ENCODE results near the gene BCAR3. TPM values are rescaled to one million over a fixed set of nuclear protein-coding genes. Genes with fewer than 3 reads are reported as not detected.

Gene BCAR3
- total RNA-seq, 5 donors from 2014 or later (not counting 1 experiment from before 2014, with no cell fraction given) = 0.63 to 2.5 (median 1.4) TPM

DNA sequence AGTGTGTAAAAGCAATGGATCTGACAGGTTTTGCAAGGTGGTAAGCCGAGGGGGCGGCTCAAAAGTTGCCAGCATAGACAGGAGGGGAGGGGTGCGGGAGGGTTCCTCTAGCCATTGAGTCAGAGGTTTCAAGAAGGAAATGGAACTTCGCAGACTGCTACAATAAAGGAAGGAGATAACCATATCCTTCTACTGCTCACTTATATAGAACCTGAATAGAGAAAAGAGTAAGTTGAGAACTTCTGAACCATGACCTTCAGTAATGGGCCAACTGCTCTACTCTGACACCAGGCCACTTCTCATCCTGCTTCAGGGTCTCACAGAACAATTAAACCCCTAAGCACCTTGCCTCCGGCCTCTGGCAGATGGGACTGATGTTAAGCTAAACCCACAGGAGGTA, 26.3 kb upstream of the BCAR3 start:
- Mint-ChIP-seq H3K27me3 (no peaks in the 10 kb centered on the region), H3K27ac (no peak overlapping the region), H3K36me3 (no peaks in the 10 kb centered on the region), H3K4me1 (peaks cover 21 to 36% (median 25%) of the 10 kb centered on the region in 3 donors), H3K4me3 (no peak overlapping the region), H3K9me3 (no peaks in the 10 kb centered on the region)
- Histone ChIP-seq H3K27ac (ENCODE audit: low read length) (no peak overlapping the region), H3K9me3 (no peaks in the 10 kb centered on the region), H3K4me3 (ENCODE audit: control insufficient read depth in 1 of 2, extremely low read depth in 1 of 2, low read length in 1 of 2) (no peak overlapping the region), H3K36me3 (ENCODE audit: control insufficient read depth in 2 of 2, extremely low read depth in 1 of 2, insufficient read depth in 1 of 2, low read length in 1 of 2) (no peaks in the 10 kb centered on the region), H3K4me1 (ENCODE audit: control insufficient read depth in 1 of 2, extremely low read depth in 1 of 2, insufficient read depth in 2 of 2, low read length in 2 of 2) (peaks cover 10 to 12% of the 10 kb centered on the region in 2 experiments), H3K27me3 (replicated peaks in 1 of 2; ENCODE audit: control insufficient read depth in 2 of 2, extremely low read depth in 1 of 2, insufficient read depth in 2 of 2, low read length in 1 of 2) (no peaks in the 10 kb centered on the region)
- DNase-seq (peak in 1 of 35 experiments; percentile 13), ATAC-seq (replicated peaks in 1 of 4) (peak in 1 of 4 experiments; percentile 57)
- ChIA-PET POLR2A (no interaction called here), CTCF (no interaction called here)
- WGBS (ENCODE audit: insufficient coverage) = no CpG with 5 or more reads among the region's 5 CpGs

DNA sequence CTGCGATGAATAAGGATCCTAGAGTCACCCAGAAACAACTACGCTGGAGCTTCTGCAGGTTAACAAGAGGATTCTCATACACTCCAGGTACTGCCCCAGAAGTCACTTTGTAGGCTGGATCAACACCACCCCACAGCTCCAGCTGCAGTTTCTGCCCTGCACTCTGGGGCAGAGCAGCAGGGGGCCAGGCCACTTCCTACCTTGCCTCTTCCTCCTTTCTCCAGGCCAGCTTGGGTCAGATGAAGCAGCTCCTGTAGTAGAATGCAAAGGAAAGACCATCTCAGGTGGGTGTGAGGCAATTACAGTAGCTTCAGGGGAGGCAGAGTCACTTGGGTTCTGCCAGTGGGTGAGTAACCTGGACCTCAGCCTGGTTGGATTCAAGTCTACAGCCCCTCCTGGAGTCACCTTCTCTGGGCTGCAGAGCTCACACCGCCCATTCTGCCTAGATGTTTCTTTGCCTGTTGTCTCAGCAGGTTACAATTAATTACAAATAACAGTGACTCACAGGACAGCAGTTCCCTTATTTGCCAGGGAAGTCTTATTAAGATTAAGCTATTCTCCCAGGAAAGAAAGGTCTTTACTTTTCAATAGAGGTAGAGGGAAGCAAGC, 24.4 kb upstream of the BCAR3 start:
- WGBS (ENCODE audit: insufficient coverage) = 100% methylated on average over 2 of the region's 3 CpGs
- H3K27ac Mint-ChIP-seq = no peak overlapping the region
- no peak for DNase-seq
- no peaks in the 10 kb centered on the region for H3K27me3 Mint-ChIP-seq
- ChIA-PET CTCF (no interaction called here), POLR2A (interaction anchor here in 1 of 2 donors (0.6 kb wide), 1 partner anchor 47 kb away, joined by 4 read pairs; no protein-coding TSS in a partner anchor)
- Histone ChIP-seq H3K27ac (ENCODE audit: low read length) (no peak overlapping the region), H3K27me3 (replicated peaks in 1 of 2; ENCODE audit: control insufficient read depth in 2 of 2, extremely low read depth in 1 of 2, insufficient read depth in 2 of 2, low read length in 1 of 2) (peaks cover 0 to 2% of the 10 kb centered on the region in 2 experiments), H3K36me3 (ENCODE audit: control insufficient read depth in 2 of 2, extremely low read depth in 1 of 2, insufficient read depth in 1 of 2, low read length in 1 of 2) (no peaks in the 10 kb centered on the region), H3K4me3 (ENCODE audit: control insufficient read depth in 1 of 2, extremely low read depth in 1 of 2, low read length in 1 of 2) (no peak overlapping the region), H3K9me3 (no peaks in the 10 kb centered on the region), H3K4me1 (ENCODE audit: control insufficient read depth in 1 of 2, extremely low read depth in 1 of 2, insufficient read depth in 2 of 2, low read length in 2 of 2) (peaks cover 4 to 10% of the 10 kb centered on the region in 2 experiments)
- H3K4me3 Mint-ChIP-seq = no peak overlapping the region
- no peaks in the 10 kb centered on the region for H3K9me3 Mint-ChIP-seq
- H3K4me1 Mint-ChIP-seq = peaks cover 11 to 25% (median 18%) of the 10 kb centered on the region in 3 donors
- ATAC-seq (replicated peaks in 1 of 4) = no peak
- H3K36me3 Mint-ChIP-seq = no peaks in the 10 kb centered on the region

DNA sequence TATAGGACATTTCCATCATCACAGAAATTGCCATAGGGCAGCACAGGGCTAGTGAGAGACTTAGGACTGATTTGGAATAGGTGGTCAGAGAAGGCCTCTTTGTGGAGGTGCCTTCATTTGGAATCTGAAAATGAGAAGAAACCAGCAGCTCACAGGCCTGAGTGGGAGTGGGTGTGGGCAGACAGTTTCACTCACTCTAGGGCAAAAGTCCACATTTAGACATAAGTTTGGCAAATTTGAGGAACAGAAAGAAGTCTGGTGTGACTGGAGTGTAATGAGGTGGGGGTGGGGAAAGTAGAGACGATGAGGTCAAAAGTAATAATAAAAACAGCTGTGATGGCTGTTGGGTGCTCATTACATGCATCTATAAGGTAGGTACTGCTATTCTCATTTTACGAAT, 22.4 kb upstream of the BCAR3 start:
- DNase-seq (no peak), ATAC-seq (replicated peaks in 1 of 4) (no peak)
- no peak overlapping the region for H3K27ac ChIP-seq (ENCODE audit: low read length)
- POLR2A ChIA-PET = interaction anchor here in 1 of 2 donors (0.5 kb wide), 1 partner anchor 312 kb away, joined by 3 read pairs; no protein-coding TSS in a partner anchor
- H3K9me3 ChIP-seq = no peaks in the 10 kb centered on the region
- H3K4me3 ChIP-seq (ENCODE audit: control insufficient read depth in 1 of 2, extremely low read depth in 1 of 2, low read length in 1 of 2) = no peak overlapping the region
- no peaks in the 10 kb centered on the region for H3K36me3 Mint-ChIP-seq
- H3K27me3 ChIP-seq (replicated peaks in 1 of 2; ENCODE audit: control insufficient read depth in 2 of 2, extremely low read depth in 1 of 2, insufficient read depth in 2 of 2, low read length in 1 of 2) = peaks cover 0 to 4% of the 10 kb centered on the region in 2 experiments
- H3K27me3 Mint-ChIP-seq = no peaks in the 10 kb centered on the region
- H3K4me3 Mint-ChIP-seq = no peak overlapping the region
- peaks cover under 1 to 5% of the 10 kb centered on the region in 2 experiments for H3K4me1 ChIP-seq (ENCODE audit: control insufficient read depth in 1 of 2, extremely low read depth in 1 of 2, insufficient read depth in 2 of 2, low read length in 2 of 2)
- H3K36me3 ChIP-seq (ENCODE audit: control insufficient read depth in 2 of 2, extremely low read depth in 1 of 2, insufficient read depth in 1 of 2, low read length in 1 of 2) = no peaks in the 10 kb centered on the region
- peak overlapping the region in 1 of 2 donors; percentile 39 for H3K27ac Mint-ChIP-seq
- WGBS (ENCODE audit: insufficient coverage) = 60% methylated on average over 1 of the region's 2 CpGs
- no peaks in the 10 kb centered on the region for H3K9me3 Mint-ChIP-seq
- CTCF ChIA-PET = no interaction called here
- peaks cover 6 to 20% (median 13%) of the 10 kb centered on the region in 3 donors for H3K4me1 Mint-ChIP-seq

DNA sequence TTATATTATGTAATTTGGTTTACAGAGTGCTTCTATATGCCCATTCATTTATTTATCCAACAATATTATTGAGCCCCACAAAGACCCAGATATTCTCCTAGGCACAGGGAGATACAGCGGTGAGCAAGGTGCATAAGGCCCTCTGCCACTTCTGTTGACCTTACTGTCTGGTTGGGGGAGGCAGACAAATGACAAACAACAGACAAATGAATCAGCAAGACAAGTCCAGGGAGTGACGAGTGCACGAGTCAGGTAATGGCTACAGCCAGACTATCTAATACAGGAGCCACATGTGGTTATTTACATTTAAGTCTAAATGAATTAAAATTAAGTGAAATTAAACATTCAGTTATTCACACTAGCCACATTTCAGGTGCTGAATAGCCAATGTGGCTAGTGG, 22.0 kb upstream of the BCAR3 start:
- ATAC-seq (replicated peaks in 1 of 4) = no peak

DNA sequence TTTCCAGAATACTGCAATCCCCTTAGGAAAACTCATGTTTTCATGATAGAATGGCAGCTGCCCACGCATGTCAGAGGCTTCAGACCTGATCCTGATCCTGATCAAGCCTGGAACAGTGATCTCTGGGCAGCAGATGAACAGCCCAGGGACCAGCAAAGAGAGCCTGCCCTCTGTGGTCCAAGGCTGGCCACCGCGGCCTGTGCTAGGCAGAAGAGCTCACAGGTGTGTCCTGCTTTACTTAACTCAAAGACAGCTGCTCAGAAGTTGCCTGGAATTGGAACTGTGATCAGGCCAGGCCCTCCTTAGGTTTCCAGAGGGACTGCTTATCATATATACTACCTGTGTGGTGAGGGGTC, 21.2 kb upstream of the BCAR3 start:
- DNase-seq (no peak), ATAC-seq (replicated peaks in 1 of 4) (no peak)
- Mint-ChIP-seq H3K27ac (no peak overlapping the region), H3K9me3 (no peaks in the 10 kb centered on the region), H3K4me3 (no peak overlapping the region), H3K4me1 (peaks cover 0 to 8% (median 2%) of the 10 kb centered on the region in 3 donors), H3K36me3 (no peaks in the 10 kb centered on the region), H3K27me3 (no peaks in the 10 kb centered on the region)
- no peak overlapping the region for H3K4me3 ChIP-seq (ENCODE audit: control insufficient read depth in 1 of 2, extremely low read depth in 1 of 2, low read length in 1 of 2)
- no peak overlapping the region for H3K27ac ChIP-seq (ENCODE audit: low read length)
- no peaks in the 10 kb centered on the region for H3K9me3 ChIP-seq
- ChIA-PET POLR2A (no interaction called here), CTCF (no interaction called here)
- H3K36me3 ChIP-seq (ENCODE audit: control insufficient read depth in 2 of 2, extremely low read depth in 1 of 2, insufficient read depth in 1 of 2, low read length in 1 of 2) = no peaks in the 10 kb centered on the region
- no peaks in the 10 kb centered on the region for H3K4me1 ChIP-seq (ENCODE audit: control insufficient read depth in 1 of 2, extremely low read depth in 1 of 2, insufficient read depth in 2 of 2, low read length in 2 of 2)
- WGBS (ENCODE audit: insufficient coverage) = 92% methylated on average over 2 of the region's 3 CpGs
- peaks cover 0 to 4% of the 10 kb centered on the region in 2 experiments for H3K27me3 ChIP-seq (replicated peaks in 1 of 2; ENCODE audit: control insufficient read depth in 2 of 2, extremely low read depth in 1 of 2, insufficient read depth in 2 of 2, low read length in 1 of 2)

More for the DNA sequence above, 22.0 kb upstream of the BCAR3 start:
- H3K27me3 ChIP-seq (replicated peaks in 1 of 2; ENCODE audit: control insufficient read depth in 2 of 2, extremely low read depth in 1 of 2, insufficient read depth in 2 of 2, low read length in 1 of 2) = peaks cover 0 to 4% of the 10 kb centered on the region in 2 experiments
- no peaks in the 10 kb centered on the region for H3K36me3 ChIP-seq (ENCODE audit: control insufficient read depth in 2 of 2, extremely low read depth in 1 of 2, insufficient read depth in 1 of 2, low read length in 1 of 2)
- Mint-ChIP-seq H3K9me3 (no peaks in the 10 kb centered on the region), H3K27ac (no peak overlapping the region), H3K4me3 (no peak overlapping the region), H3K4me1 (peaks cover 2 to 16% (median 9%) of the 10 kb centered on the region in 3 donors), H3K36me3 (no peaks in the 10 kb centered on the region), H3K27me3 (no peaks in the 10 kb centered on the region)
- ChIA-PET CTCF (no interaction called here), POLR2A (interaction anchor here in 1 of 2 donors (0.5 kb wide), 1 partner anchor 312 kb away, joined by 3 read pairs; no protein-coding TSS in a partner anchor)
- H3K4me1 ChIP-seq (ENCODE audit: control insufficient read depth in 1 of 2, extremely low read depth in 1 of 2, insufficient read depth in 2 of 2, low read length in 2 of 2) = peaks cover 0 to 1% of the 10 kb centered on the region in 2 experiments
- no peak for DNase-seq
- H3K9me3 ChIP-seq = no peaks in the 10 kb centered on the region
- no peak overlapping the region for H3K27ac ChIP-seq (ENCODE audit: low read length)
- no CpG with 5 or more reads among the region's 3 CpGs for WGBS (ENCODE audit: insufficient coverage)
- no peak overlapping the region for H3K4me3 ChIP-seq (ENCODE audit: control insufficient read depth in 1 of 2, extremely low read depth in 1 of 2, low read length in 1 of 2)

DNA sequence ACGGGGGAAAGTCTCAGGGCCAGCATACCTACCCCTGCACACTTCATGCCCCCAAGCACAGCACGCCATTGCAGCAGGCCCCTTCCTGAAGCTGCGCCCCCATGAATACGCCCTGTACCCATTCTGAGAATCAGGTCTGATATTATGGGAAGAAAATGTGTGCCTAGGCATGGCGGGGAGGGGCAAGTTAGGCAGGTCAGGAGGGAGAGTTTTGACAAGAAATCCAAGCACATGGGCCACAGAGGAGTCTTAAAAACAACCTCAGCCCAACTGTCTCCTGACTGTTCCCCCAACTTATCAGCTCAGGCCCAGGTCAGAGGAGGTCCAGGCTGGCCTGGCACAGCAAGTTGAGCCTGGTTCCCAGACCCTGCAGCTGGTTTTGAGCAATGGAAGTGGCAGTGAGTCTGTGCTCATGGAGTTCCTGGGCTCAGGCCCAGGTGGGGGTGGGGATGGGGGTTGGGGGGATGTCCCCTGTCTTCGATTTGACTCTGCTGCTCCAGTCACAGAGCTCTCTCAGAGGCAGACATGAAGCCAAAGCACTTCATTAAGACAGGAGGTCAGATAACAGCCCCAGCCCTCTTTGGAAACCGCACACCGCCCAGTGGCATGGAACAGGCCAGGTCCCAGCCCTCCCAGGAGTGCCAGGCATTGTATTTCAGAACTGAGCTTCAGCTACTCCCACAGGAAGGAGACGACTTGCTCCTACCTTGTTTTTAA, 20.6 kb upstream of the BCAR3 start:
- H3K27ac Mint-ChIP-seq = no peak overlapping the region
- H3K27me3 Mint-ChIP-seq = no peaks in the 10 kb centered on the region
- no peak overlapping the region for H3K4me3 Mint-ChIP-seq
- H3K36me3 Mint-ChIP-seq = no peaks in the 10 kb centered on the region
- Histone ChIP-seq H3K4me3 (ENCODE audit: control insufficient read depth in 1 of 2, extremely low read depth in 1 of 2, low read length in 1 of 2) (no peak overlapping the region), H3K36me3 (ENCODE audit: control insufficient read depth in 2 of 2, extremely low read depth in 1 of 2, insufficient read depth in 1 of 2, low read length in 1 of 2) (no peaks in the 10 kb centered on the region), H3K27me3 (replicated peaks in 1 of 2; ENCODE audit: control insufficient read depth in 2 of 2, extremely low read depth in 1 of 2, insufficient read depth in 2 of 2, low read length in 1 of 2) (peaks cover 0 to 4% of the 10 kb centered on the region in 2 experiments), H3K27ac (ENCODE audit: low read length) (no peak overlapping the region), H3K4me1 (ENCODE audit: control insufficient read depth in 1 of 2, extremely low read depth in 1 of 2, insufficient read depth in 2 of 2, low read length in 2 of 2) (no peaks in the 10 kb centered on the region), H3K9me3 (no peaks in the 10 kb centered on the region)
- no peak for DNase-seq
- peaks cover 0 to 5% (median 0%) of the 10 kb centered on the region in 3 donors for H3K4me1 Mint-ChIP-seq
- ATAC-seq (replicated peaks in 1 of 4) = no peak
- POLR2A ChIA-PET = no interaction called here
- WGBS (ENCODE audit: insufficient coverage) = 94% methylated on average over 3 of the region's 9 CpGs
- no peaks in the 10 kb centered on the region for H3K9me3 Mint-ChIP-seq
- CTCF ChIA-PET = interaction anchor here in 1 of 2 donors (0.5 kb wide), 1 partner anchor 16 kb away, joined by 3 read pairs; no protein-coding TSS in a partner anchor

Data from T-cell (primary cell).